ENCODE data around the gene EIPR1.
A peak's percentile ranks its signal among the peaks of the same experiment; 100 is the strongest.

EIPR1 gene

DNA sequence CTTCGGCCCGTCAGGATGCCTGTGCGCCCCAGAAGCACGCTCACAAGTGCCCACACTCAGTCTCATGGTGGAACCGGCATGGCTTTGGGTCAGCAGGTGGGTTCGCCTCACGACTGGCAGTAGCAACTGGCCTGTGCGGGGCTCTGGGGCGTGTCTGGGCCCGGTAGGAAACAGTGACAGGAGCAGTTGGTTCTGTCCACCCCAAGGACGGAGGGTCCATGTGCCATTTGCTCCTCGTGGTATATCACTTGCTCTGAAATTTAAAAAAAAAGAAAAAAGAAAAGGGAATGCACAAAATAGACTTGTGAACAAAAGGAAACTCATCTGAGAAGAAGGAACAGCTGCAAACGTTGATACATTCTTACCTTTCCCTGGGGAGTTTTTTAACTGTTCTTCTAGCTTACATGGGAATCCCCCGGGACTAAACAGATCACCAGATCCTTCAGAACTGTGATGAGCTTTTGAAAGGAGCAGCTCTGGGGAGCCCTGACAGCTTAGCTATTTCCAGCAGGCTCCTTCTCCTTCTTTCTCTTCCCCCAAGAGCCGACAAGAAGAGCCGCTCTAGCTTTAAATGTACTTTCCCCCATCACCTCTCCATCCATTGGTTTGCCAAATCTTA is 44.7 kb upstream of the EIPR1 start:
- H3K36me3 Mint-ChIP-seq (ENCODE audit: low read depth): peaks cover 60% of the 10 kb centered on the region
- no peak overlapping the region for H3K4me3 Mint-ChIP-seq
- peaks cover 24% of the 10 kb centered on the region for H3K4me1 Mint-ChIP-seq
- H3K27me3 Mint-ChIP-seq (ENCODE audit: low read depth): no peaks in the 10 kb centered on the region
- TF ChIP-seq, protein P1, sequence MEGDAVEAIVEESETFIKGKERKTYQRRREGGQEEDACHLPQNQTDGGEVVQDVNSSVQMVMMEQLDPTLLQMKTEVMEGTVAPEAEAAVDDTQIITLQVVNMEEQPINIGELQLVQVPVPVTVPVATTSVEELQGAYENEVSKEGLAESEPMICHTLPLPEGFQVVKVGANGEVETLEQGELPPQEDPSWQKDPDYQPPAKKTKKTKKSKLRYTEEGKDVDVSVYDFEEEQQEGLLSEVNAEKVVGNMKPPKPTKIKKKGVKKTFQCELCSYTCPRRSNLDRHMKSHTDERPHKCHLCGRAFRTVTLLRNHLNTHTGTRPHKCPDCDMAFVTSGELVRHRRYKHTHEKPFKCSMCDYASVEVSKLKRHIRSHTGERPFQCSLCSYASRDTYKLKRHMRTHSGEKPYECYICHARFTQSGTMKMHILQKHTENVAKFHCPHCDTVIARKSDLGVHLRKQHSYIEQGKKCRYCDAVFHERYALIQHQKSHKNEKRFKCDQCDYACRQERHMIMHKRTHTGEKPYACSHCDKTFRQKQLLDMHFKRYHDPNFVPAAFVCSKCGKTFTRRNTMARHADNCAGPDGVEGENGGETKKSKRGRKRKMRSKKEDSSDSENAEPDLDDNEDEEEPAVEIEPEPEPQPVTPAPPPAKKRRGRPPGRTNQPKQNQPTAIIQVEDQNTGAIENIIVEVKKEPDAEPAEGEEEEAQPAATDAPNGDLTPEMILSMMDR (IDR thresholded peaks at IDR 0.05; ENCODE audit: unreplicated experiment in 3 of 3): no peak
- H3K9me3 Mint-ChIP-seq: no peaks in the 10 kb centered on the region
- H3K27ac Mint-ChIP-seq: peak overlapping the region in 1 of 3 experiments; percentile 1

DNA sequence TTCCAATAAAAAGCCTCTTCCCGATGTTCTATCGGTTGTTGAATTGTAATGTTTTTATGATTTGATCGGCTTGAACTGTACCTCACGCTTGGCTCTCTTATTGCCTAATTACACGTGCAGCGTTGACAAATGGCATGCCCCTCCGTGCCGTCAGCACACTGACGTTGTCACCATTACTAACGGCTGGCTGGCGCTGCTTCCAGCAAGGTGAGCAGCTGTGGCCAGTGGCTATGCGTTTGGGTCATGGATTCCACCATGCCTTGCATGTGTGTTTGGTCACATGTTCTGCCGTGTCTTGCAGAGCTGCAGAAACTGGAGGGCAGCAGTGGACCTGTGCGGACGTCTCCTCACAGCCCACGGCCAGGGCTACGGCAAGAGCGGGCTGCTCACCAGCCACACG is 44.0 kb upstream of the EIPR1 start:
- TF ChIP-seq, protein P1 (IDR thresholded peaks at IDR 0.05; ENCODE audit: unreplicated experiment in 3 of 3): no peak
- no peak overlapping the region for H3K27ac Mint-ChIP-seq
- H3K27me3 Mint-ChIP-seq (ENCODE audit: low read depth): no peaks in the 10 kb centered on the region
- H3K36me3 Mint-ChIP-seq (ENCODE audit: low read depth): peaks cover 58% of the 10 kb centered on the region
- no peaks in the 10 kb centered on the region for H3K9me3 Mint-ChIP-seq
- H3K4me1 Mint-ChIP-seq: peaks cover 24% of the 10 kb centered on the region
- H3K4me3 Mint-ChIP-seq: no peak overlapping the region

- no peaks in the 10 kb centered on the region for H3K9me3 Mint-ChIP-seq
- peaks cover 24% of the 10 kb centered on the region for H3K4me1 Mint-ChIP-seq
- no peaks in the 10 kb centered on the region for H3K27me3 Mint-ChIP-seq (ENCODE audit: low read depth)
- H3K27ac Mint-ChIP-seq: no peak overlapping the region
- TF ChIP-seq, protein P1 (IDR thresholded peaks at IDR 0.05; ENCODE audit: unreplicated experiment in 3 of 3): no peak
- no peak overlapping the region for H3K4me3 Mint-ChIP-seq
- H3K36me3 Mint-ChIP-seq (ENCODE audit: low read depth): peaks cover 55% of the 10 kb centered on the region
Observed at GRCh38 chr2:3420769-3421397, 43.3 kb upstream of the EIPR1 start.

DNA sequence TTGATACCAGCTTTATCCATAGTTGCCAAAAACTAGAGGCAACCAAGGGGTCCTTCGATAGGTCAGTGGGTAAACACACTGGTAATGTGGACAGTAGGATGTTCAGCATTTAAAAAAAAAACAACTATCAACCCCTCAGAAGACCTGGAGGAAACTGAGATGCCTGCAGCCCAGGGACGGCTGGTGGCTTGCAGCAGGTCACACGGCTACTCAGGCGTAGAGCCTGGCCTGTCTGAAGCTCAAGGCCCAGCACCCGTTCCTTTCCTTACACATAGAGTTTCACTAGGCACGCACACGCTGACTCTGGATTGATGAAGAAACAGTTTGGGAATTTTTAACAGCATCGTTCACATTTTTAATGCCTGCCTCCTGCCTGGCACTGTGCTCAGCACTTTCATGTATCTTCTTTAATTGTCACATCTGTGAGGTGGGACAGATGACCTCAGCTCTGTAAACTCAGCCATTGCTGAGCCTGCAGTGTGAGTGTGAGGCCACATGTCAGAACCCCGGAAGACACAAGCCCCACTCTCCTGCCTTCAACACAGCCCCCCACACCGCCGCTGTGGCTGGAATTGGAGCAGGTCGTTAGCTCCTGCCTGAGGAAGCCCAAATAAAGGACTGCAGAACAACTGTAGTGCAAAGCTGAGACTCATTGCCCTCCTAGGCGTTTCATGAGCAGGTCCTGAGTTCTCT is 42.6 kb upstream of the EIPR1 start:
- Mint-ChIP-seq H3K36me3 (ENCODE audit: low read depth) (peaks cover 54% of the 10 kb centered on the region), H3K4me1 (peaks cover 24% of the 10 kb centered on the region), H3K9me3 (no peaks in the 10 kb centered on the region), H3K27me3 (ENCODE audit: low read depth) (no peaks in the 10 kb centered on the region), H3K4me3 (no peak overlapping the region), H3K27ac (no peak overlapping the region)
- TF ChIP-seq, protein P1 (IDR thresholded peaks at IDR 0.05; ENCODE audit: unreplicated experiment in 3 of 3): no peak

- H3K36me3 Mint-ChIP-seq (ENCODE audit: low read depth): peaks cover 56% of the 10 kb centered on the region
- TF ChIP-seq, protein P1 (IDR thresholded peaks at IDR 0.05; ENCODE audit: unreplicated experiment in 3 of 3): no peak
- H3K27ac Mint-ChIP-seq: no peak overlapping the region
- no peaks in the 10 kb centered on the region for H3K9me3 Mint-ChIP-seq
- H3K4me3 Mint-ChIP-seq: no peak overlapping the region
- H3K27me3 Mint-ChIP-seq (ENCODE audit: low read depth): no peaks in the 10 kb centered on the region
- peaks cover 21% of the 10 kb centered on the region for H3K4me1 Mint-ChIP-seq
Observed at GRCh38 chr2:3418766-3419404, 41.3 kb upstream of the EIPR1 start.
